GM04504 (cell line): ENCODE data around the gene MIER3.
A peak's percentile ranks its signal among the peaks of the same experiment; 100 is the strongest.

ENCODE experiments used
- DNase-seq: peaks from one replicate; pipeline ENCODE4 v3.0.0-alpha.2; 2012; ENCODE audit warnings: low read depth

MIER3 gene

DNA sequence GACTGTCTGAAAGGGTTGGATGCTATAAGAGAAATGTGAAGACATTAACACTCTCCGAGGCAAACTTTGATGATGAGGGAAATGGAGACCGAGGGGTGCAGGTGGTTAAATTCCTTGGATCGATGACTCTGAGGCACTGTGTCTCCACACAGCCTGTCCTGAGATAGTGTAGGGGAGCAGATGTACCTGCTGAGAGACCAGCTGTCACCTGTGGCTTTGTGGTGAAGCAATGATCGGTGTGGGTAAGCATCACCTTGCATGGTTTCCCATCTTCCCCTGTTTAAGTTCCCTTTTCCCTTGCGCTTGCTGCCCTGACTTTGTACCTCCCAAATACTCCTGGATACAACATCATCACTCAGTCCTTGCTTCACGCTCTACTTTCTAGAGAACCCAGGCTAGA is 9.8 kb upstream of the MIER3 start:
- DNase-seq: no peak

DNA sequence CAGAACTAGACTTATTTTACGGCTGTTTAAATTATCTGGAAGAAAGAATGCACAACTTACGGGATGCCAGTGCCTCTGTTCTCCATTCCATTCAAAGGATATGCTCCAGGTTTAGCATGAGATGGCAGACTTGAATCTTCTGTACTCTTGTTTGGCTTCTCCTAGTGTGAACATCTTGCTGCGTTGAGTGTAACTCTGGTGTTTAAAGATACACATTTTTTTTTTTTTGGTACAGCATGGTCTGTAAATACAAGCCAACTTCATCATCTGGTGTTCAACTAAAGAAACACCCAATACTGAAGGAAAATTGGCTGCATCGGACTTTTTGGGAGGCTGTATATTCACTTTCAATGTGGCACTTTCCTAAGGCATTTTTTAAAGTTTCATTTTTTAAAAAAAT is 7.4 kb upstream of the MIER3 start:
- no peak for DNase-seq

DNA sequence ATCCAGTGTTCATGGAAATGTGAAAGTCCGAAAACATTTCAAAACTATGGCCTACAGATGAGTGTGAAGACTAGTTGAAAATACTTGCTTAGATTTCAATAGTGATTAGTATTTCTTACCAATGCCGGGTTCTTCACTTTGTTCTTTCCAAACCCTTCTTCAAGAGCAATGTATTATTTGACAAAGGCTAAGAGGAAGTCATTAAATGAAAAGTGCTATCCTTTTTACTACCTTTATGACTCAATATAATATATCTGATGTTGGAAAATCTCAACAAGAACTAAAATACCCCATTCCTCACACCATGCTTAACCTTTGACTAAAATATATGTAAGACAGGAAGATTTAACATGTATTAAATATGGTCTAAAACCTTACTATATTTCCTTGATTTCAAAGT is 6.7 kb upstream of the MIER3 start:
- DNase-seq: no peak

DNA sequence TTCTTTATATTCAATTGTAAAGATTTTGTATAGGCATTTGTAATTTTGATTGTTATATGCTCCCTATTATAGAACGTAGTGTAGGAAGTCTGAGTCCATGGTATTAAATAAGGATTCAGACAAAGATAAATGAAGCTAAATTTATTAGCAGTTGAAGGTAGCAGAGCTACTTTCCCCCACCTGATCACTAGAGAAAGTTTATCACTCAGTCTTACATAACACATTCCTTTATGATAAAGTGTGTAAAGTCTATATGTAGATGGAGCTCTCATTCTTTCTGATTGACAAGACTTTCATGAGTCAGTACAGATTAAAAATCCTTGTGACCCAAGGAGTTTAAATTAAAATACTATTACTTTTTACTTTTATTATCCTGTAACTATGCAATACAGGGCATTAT is 2.3 kb upstream of the MIER3 start:
- no peak for DNase-seq

DNA sequence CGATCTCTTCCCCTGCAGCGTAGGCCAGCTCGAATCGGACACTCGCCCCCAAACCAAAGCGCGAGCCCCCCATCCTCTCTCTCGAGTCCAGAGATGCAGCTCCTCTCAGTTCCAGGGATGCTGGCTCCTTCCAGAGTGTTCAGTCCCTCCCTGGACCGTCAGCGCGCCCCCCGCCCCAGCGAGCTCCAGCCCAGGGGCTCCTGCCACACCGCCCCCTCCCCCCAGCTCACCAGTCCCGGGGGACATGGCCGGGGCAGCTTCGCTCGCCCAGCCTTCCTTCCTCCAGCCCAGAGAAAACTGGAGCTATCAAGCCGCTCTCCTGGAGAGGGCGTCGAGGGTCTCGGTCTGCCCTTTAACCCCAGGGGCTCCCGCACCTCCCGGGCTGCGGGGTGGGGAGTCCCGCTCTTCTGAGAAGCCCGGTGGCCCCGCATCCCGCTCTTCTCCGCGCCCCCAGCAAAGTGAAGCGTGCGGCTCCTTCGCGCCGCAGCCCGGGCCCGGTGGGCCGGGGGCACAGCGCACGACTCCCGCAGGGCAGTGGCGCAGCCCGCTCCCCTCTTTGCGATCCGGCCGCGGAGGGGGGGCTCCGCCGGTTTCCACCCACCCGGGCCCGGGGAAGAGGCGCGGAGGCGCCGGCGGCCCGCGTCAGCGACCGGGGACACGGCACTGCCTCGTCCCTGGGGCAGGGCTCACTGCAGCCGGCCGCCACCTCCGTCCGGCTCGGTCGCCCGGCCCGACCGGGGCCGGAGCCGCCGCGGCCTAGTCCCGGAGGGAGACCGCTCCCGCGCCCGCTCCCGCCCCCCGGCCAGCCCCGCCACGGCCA is 587 bp downstream of the MIER3 start:
- no peak for DNase-seq

DNA sequence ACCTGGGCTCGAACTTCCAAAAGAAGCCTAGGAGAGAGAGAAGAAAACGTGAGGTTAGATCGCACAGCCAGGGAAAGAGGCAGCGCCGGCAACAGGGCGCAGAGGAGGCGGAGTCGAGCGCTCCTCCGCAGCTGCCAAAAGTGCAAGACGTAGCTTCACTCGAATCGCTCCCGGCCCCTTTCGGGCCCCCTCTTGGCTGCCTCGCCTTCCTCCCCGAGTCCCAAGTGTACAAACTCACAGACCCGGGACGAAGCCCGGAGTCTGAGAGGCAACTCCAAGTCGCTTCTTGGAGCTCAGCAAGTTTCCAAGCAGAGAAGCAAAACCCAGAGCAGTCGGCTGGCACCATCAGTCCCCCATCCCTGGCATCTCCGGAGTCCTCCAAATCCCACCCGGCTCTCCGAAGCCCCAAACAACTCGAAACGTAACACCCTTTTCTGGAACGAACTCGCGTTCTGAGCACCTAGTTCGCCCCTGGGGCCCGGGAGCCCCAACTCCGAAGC is 1.2 kb downstream of the MIER3 start:
- DNase-seq: no peak

DNA sequence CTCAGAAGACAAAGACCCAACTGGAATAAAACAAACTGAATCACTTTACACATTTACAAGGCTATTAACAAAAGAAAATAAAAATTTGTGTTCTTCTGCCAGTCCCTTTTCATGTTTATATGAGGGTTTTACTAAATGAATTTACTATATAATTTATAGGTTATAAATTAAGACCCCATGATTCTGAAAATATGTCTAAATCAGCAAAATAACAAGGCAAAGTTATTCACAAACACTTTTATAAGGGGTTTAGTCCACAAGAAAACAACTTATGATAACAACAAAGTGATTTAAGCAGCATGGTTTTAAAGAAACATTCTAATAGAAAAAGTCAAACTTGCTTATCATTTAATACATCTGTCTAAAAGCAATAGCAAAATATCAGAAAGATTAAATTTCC is 4.9 kb downstream of the MIER3 start:
- DNase-seq: no peak

DNA sequence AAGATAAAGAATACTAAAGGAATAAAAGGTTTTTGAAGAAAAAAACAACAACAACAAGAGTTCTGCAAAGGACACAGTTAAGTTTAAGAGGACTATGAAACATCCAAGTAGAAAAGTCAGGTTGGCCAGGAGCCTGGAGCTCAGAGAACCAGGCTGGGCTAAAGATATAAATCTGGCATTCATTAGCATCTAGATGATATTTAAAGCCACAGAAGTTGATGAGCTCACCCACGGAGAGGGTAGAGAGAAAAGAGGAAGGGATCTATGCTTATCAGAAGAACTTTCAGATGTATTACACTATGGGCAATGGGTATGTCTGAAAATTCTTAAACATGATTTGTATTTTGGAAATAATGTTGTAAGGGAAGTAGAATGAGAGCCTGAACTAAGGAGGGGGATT is 9.9 kb downstream of the MIER3 start:
- DNase-seq: peak; percentile 58

DNA sequence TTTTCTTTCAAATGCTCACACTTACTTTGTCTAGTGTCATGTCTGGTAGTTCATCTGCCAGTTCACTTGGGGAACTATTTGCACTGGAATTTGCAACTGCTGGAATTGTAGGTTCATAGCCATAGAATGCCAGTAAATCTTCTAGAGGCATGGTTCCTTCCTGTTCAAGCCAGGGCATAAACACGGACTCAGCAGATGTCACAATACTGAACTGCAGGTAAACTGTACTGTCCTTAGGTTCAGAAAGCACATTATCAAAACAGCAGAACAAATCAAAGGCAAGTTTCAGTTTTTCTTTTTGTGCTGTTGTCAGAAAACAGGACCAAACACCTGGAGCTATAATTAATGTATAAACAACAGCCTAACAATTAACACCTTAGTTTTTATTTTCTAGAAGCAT is 13.1 kb downstream of the MIER3 start:
- DNase-seq: no peak

DNA sequence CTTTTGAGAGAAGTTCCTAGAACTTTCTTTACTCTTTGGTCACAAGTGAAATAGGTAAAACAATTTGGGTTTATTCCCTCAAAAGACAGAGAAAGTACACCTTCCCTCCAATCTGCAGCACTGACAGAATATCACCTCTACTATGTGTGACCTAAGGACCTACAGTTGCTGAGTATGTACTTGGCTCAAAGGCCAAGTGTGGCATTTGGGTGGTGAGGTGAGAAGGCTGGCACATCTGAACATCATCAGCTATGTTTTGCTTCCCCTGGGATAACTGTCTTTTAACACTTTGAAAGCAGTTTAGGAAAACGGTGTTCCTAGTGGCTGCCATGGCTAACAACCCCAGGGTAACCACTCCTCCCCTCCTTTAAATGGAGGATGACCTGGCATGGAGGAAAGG is 17.6 kb downstream of the MIER3 start:
- no peak for DNase-seq

DNA sequence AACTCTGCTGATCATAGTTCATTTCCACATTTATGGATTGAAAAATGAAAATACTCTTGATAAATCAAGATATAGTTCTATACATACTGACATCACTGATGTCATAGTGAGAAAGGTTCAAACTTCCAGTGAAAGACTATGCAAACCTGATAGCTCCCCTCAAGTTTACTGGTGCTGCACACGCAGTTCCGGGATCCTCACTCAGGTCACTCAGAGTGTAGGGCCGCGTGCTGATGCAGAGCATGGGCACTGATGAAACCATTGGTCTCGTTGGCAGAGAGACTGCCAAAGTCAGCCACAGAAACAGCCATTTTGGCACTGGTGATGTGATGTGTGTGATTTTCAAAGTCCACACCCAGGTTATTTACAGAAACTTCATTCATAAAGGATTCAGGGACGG is 29.0 kb downstream of the MIER3 start:
- no peak for DNase-seq

DNA sequence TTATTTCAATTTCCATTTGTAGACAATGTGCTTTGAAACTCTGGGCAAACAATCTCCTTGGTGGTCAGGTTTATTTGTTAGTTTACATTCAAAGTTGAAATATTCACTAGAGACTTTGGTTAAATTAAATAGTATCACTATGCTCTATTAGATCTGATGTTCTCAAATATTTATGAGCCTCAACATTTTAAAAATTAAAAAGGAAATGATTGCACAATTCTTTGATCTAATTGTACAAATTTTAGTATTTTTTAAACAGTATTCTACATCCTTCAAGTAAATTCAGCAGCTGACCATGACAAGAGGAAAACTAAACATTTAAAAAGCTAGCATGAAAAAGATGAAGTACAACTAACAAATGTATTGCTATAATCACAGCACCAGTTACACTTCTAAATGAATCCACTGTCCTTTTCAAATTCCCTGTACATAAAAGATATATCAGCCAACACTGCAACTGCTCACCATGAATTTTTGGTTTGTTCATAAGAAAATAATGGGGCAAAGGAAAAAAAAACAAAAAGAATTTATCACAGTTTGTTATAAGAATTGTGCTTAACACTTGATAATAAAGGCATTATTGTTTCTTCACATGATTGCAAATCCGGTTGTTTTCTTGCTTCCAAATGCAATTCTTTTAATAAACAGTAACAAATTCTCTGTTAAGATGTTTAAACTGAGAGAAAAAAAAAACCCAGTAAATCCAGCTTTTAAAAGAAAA is 31.8 kb downstream of the MIER3 start:
- no peak for DNase-seq

DNA sequence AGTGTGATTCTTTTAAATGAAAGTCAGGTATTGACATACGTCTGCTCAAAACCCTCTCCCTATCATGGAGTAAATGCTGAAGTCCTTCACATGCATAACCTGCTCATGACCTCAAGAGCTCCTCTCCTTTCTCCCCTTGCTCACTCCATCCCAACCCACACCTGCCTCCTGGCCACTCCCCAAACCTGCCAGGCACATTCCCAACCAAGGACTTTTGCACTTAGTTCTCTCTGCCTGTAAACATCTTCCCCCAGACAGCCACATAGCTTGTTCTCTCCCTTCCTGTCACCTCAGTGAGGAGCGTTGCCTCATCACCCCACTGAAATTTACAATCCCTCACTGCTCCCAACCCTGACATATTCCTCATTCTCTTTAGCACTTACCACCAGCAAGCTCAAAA is 33.9 kb downstream of the MIER3 start:
- no peak for DNase-seq

DNA sequence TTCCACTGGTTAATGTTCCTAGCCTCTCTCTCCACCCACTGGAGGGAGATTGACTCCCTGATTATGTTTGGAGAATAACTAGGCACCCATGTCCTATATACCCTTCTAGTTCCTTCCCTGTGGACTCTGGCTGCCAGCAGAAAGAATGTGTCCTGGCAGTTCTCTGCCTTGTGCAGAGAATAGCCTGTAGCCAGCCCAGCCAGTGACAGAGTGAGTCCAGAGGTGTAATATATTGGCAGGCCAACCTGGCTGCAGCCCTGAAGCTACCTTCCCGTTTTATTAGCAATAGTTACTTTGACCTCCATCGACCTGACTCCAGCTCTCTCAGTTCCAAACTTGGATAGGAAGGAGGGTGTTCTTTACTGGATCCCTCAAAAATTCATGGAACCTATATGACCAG is 34.4 kb downstream of the MIER3 start:
- no peak for DNase-seq

DNA sequence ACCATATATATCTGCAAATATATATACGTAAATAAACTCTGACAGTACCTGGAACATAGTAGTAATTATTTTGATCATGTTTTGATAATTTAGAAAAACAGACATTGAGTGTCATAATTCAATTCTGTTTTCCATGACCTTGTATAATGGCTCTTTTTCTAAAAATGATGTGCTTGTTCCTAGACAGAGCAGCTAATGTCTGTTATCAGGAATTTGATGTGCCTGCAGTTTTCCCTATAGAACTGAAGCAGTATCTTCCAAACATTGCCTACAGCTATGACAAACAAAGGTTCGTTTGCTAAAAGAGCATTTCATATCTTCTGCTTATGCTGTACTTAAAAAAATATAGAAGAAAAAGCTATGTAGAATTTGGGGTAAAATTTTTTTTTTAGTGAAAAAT is 37.2 kb downstream of the MIER3 start:
- no peak for DNase-seq

DNA sequence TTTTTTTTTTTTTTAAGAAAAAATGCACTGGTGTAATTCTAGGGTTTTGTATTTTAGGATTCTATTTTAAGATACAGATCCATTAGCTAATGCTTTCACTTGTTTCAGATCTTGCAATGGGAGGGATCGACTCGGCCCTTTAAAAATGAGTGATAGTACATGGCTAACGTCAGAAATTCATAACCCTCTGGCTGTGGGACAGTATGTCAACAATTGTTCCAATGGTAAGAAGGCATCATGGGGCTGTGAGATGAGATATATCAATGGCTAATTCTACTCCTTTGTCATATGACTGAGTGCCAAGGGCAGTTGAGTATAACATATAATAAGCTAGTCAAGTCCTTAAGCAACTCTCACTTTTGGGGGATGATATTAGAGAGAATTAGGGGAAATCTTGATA is 38.2 kb downstream of the MIER3 start:
- DNase-seq: no peak

DNA sequence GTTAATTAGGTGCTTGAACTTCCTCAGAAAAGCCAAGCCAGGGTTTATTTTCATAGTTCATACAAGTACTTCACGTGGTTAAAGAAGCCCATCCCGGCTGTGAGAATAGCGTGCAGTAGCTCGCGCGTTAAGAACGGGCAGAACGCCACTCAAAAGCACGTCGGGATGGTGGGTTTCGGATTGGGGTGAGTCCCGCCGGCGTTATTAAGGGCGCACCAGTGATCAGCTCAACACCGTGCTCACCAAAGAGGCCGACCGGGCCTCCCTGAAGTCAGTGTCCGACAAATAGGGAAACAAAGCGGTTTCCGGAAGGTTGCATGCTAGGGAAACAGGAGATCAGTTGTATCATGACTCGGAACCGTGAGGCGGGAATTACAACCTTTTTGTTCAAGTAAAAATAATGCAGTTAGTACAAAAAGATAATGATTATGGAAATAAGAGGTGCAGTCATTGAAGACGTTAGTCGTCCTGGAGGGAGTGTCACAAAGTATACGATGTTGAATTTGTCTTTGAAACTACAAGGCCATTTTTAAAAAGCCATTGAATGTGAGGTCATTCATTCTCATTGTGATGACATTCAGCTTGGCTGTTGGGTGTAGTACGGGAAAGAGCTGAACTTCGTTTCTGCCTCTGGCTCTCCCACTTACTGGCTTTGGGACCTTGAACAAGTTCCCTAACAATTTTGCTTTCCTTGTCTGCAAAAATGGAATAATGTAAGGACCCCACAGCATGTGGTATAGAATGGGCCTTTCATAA is 41.5 kb downstream of the MIER3 start:
- peak; percentile 31 for DNase-seq

DNA sequence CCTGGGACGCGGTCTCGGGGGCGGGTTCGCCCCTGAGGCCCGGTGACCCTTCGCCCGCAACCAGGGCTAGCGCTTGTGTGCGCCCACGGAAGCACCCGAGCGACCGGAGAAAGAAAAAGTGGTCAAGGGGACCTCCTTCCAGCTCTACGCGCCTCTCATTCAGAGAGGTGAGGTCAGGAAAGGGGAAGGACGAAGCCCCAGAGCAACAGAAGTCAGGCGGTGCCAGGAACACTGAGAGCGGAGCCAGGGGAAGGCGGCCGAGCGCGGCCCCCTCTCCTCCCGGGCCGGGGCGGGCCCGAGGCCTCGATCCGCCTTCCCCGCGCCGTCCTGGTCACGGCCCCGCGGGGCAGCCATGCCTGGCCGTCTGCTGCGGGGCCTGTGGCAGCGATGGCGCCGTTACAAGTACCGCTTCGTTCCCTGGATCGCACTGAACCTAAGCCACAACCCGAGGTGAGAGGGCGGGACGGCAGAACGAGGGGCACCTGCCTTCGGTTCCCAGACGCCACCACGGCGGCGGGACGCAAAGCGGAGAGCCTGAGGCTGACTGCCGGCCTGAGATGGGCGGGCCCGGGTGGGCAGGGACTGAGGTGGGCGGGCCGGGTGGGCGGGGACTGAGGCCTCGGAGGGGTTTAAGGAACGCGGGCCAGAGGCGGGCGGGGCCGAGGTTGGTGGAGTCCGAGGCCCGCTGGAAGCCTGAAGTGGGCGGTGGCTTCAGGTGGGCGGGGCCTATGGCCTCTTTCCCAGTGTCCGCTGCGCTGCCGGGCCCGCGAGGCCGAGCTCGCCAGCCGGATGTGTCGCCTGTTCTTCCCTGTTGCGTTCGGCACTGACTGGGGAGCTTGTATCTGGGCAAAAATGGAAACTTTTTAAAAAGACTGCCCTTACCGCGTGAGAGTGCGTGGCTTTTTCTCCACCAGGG is 42.4 kb downstream of the MIER3 start, which contains the start of gene SETD9:
SETD9 (plus strand) TSS at position 303 of the 916 bp plus-strand sequence; CDS start at position 353, 50 bp downstream.
- peak; percentile 94 for DNase-seq

DNA sequence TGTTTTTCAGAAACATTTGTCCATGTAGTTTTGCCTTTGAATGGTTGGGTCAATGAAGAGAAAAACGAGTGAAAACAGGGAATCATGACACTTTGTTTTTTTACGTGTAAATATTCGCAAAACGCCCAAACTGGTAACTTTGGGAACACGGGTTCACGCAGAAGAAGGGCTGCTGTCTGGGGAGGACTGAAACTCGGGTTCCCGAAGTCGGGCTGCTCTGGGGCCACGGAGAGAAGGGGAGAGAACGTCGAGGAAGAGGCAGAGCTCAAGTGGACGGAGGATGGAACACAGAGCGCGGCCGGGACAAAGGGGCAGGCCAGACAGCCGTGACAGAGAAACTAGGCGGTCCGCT is 43.0 kb downstream of the MIER3 start:
- DNase-seq: no peak

DNA sequence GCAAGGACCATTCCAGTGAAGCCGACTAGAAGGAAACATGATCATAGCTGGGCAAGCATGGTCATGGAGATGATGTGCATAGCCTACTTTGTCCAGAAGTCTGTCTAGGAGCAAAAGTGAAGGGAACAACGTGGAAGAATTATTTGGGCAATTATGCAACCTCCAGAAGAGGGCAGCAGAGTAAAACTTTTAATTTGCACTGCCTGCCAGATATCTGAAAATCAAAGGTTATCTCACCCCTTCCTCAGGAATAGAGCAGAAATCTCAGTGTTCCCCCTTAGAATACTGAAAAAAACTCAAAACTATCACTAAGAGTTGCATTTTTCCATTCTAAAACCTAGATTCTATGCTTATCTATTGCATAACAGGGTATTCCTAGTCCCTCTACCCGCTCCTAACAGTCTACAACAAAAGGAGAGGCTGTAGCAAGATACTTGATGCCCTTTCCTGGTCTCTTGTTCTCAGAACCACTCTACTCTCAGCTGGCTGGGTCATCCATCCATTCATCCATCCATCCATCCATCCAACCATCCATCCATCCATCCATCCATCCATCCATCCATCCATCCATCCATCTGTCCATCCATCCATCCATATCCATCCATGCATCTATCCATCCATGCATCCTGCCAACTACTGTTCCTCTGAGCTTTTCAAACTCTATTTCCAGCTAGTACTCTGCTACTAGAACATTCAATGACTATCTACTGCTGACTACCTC is 50.9 kb downstream of the MIER3 start:
- DNase-seq: peak; percentile 14

DNA sequence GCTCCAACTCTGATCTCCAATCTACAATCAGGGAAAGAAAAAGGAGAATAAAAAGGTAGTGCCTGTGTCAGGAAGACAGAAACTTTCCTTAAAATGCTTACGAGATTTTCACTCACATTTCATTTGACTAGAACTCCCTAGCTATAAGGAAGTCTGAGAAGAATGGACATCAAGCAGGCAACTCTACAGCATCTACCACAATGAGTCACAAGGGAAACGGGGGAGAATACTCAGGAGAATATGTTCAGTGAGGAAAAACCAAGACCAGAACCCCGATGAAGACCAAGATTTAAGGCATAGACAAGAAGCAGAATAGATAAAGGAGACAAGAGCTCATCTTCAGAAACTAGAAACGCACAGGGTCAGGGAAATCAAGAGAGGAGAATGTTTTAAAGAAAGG is 51.5 kb downstream of the MIER3 start:
- DNase-seq: no peak
